Measurements from ENCODE around the gene YIPF5. TPM values are rescaled to one million over a fixed set of nuclear protein-coding genes. Genes with fewer than 3 reads are reported as not detected.

Gene YIPF5
- total RNA-seq, 2 donors from 2014 or later = 46.8 to 54.0 TPM

DNA sequence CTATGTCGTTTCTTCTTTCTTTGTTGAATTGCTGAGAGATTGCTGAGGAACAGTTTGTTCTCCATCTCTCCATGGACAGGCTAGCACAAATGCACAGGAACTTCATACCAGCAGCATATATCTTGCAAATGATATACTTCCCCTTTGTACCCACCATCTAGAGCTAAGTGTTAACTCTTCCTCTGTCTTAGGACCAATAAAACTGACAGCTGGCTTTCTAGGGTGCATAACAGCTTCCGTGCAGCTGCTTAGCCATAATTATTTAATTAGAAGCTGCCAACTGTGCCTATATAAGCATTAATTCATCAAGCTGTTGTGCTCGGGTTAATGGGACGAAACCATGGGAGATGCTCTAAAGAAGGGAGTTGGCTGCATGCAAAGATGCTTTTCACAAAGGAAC lies 38.9 kb upstream of the YIPF5 start:
- no peak overlapping the region for H3K27ac ChIP-seq (ENCODE audit: low read depth, low read length)
- 94 to 96% methylated on average over 2 to 4 of the region's 4 CpGs for WGBS, 2 experiments (ENCODE audit: insufficient coverage in 1 of 2, insufficient read length in 1 of 2)
- no peak for DNase-seq
- no peak overlapping the region for H3K9ac ChIP-seq (ENCODE audit: extremely low read depth, low read length, poor library complexity, severe bottlenecking)
- Mint-ChIP-seq H3K36me3 (ENCODE audit: low read depth) (no peaks in the 10 kb centered on the region), H3K9me3 (no peaks in the 10 kb centered on the region), H3K27me3 (ENCODE audit: insufficient read depth) (peaks cover 36% of the 10 kb centered on the region), H3K27ac (no peak overlapping the region), H3K4me1 (peaks cover 6% of the 10 kb centered on the region), H3K4me3 (no peak overlapping the region)
- H3K4me3 ChIP-seq (ENCODE audit: low read length) = no peak overlapping the region
- no peaks in the 10 kb centered on the region for H3K4me1 ChIP-seq (ENCODE audit: control insufficient read depth, insufficient read depth, low read length)
- H3K27me3 ChIP-seq (ENCODE audit: control insufficient read depth, insufficient read depth, low read length, poor library complexity, severe bottlenecking) = peaks cover 29% of the 10 kb centered on the region
- no peaks in the 10 kb centered on the region for H3K36me3 ChIP-seq (ENCODE audit: control insufficient read depth, insufficient read depth, low read length)
- TF ChIP-seq CTCF (conservative IDR thresholded peaks at IDR 0.05) = no peak
- H3K9me3 ChIP-seq (ENCODE audit: control insufficient read depth, low read length) = no peaks in the 10 kb centered on the region

DNA sequence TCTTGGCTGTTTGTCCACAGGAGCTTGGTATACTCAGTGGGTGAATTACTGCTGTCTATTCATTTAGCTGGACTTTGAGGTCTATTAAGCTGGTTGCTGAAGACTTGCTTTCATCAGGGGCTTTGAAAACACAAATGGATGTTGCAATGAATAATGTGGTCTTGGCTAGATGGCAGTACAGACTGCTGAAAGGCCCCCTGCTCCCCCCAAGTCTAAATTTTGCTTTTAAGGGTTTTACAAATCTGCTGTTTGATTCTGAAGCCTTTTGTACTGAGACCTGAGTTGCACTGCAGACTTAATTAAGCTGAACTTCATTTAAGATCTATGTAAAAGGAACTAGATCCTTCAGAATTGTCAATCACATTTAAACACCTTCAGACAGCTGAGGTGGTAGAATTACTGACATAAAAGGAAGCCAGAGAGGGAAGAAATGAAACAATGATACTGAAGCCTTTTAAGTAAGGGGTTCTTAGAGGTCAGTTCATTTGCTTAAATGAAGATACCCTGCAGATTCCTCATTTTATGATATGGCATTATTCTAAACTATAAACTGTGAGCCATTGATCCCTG lies 37.5 kb upstream of the YIPF5 start:
- no peaks in the 10 kb centered on the region for H3K9me3 Mint-ChIP-seq
- no peak overlapping the region for H3K27ac Mint-ChIP-seq
- Histone ChIP-seq H3K9ac (ENCODE audit: extremely low read depth, low read length, poor library complexity, severe bottlenecking) (no peak overlapping the region), H3K36me3 (ENCODE audit: control insufficient read depth, insufficient read depth, low read length) (no peaks in the 10 kb centered on the region), H3K4me3 (ENCODE audit: low read length) (no peak overlapping the region), H3K27me3 (ENCODE audit: control insufficient read depth, insufficient read depth, low read length, poor library complexity, severe bottlenecking) (peaks cover 29% of the 10 kb centered on the region), H3K27ac (ENCODE audit: low read depth, low read length) (no peak overlapping the region), H3K9me3 (ENCODE audit: control insufficient read depth, low read length) (no peaks in the 10 kb centered on the region), H3K4me1 (ENCODE audit: control insufficient read depth, insufficient read depth, low read length) (no peaks in the 10 kb centered on the region)
- H3K4me3 Mint-ChIP-seq = no peak overlapping the region
- peaks cover 11% of the 10 kb centered on the region for H3K4me1 Mint-ChIP-seq
- TF ChIP-seq CTCF (conservative IDR thresholded peaks at IDR 0.05) = peak; percentile 36
- H3K36me3 Mint-ChIP-seq (ENCODE audit: low read depth) = no peaks in the 10 kb centered on the region
- H3K27me3 Mint-ChIP-seq (ENCODE audit: insufficient read depth) = peaks cover 37% of the 10 kb centered on the region
- DNase-seq = no peak

- H3K27ac Mint-ChIP-seq = no peak overlapping the region
- no peak overlapping the region for H3K4me3 Mint-ChIP-seq
- peaks cover 42% of the 10 kb centered on the region for H3K27me3 Mint-ChIP-seq (ENCODE audit: insufficient read depth)
Measured at GRCh38 chr5:144206141-144206540, 35.7 kb upstream of the YIPF5 start.

More at GRCh38 chr5:144206141-144206540, 35.7 kb upstream of the YIPF5 start:
- Mint-ChIP-seq H3K36me3 (ENCODE audit: low read depth) (no peaks in the 10 kb centered on the region), H3K9me3 (no peaks in the 10 kb centered on the region), H3K4me1 (peaks cover 11% of the 10 kb centered on the region)
- Histone ChIP-seq H3K27ac (ENCODE audit: low read depth, low read length) (no peak overlapping the region), H3K36me3 (ENCODE audit: control insufficient read depth, insufficient read depth, low read length) (no peaks in the 10 kb centered on the region), H3K9me3 (ENCODE audit: control insufficient read depth, low read length) (no peaks in the 10 kb centered on the region), H3K4me1 (ENCODE audit: control insufficient read depth, insufficient read depth, low read length) (no peaks in the 10 kb centered on the region), H3K9ac (ENCODE audit: extremely low read depth, low read length, poor library complexity, severe bottlenecking) (no peak overlapping the region), H3K4me3 (ENCODE audit: low read length) (no peak overlapping the region), H3K27me3 (ENCODE audit: control insufficient read depth, insufficient read depth, low read length, poor library complexity, severe bottlenecking) (peaks cover 29% of the 10 kb centered on the region)
- no CpG with 5 or more reads among the region's 2 CpGs for WGBS, 2 experiments (ENCODE audit: insufficient coverage in 1 of 2, insufficient read length in 1 of 2)
- no peak for TF ChIP-seq CTCF (conservative IDR thresholded peaks at IDR 0.05)
- no peak for DNase-seq

Data from endodermal cell (in vitro differentiated cells).